HG02870 (cell line): ENCODE measurements around the gene MGAT5.
A peak's percentile ranks its signal among the peaks of the same experiment; 100 is the strongest.

ENCODE experiments used
- ATAC-seq: cut with Tn5 transposase; IDR thresholded peaks from one replicate; pipeline ENCODE4 v1.9.1; 2021; ENCODE audit warnings: mild to moderate bottlenecking, moderate library complexity; ENCODE audit not compliant: unreplicated experiment

Gene MGAT5

GRCh38 chr2:134413430-134413829 is 159.6 kb downstream of the MGAT5 start:
- no peak for ATAC-seq

GRCh38 chr2:134413912-134414311 is 160.0 kb downstream of the MGAT5 start:
- ATAC-seq: no peak

- no peak for ATAC-seq
Observed at GRCh38 chr2:134416018-134416417, 162.1 kb downstream of the MGAT5 start.

GRCh38 chr2:134416637-134417036 is 162.8 kb downstream of the MGAT5 start:
- no peak for ATAC-seq

GRCh38 chr2:134417968-134418582 is 164.2 kb downstream of the MGAT5 start:
- ATAC-seq: no peak

GRCh38 chr2:134420259-134420658 is 166.4 kb downstream of the MGAT5 start:
- ATAC-seq: no peak

GRCh38 chr2:134420920-134421319 is 167.0 kb downstream of the MGAT5 start:
- ATAC-seq: no peak

- no peak for ATAC-seq
Observed at GRCh38 chr2:134421556-134422328, 167.9 kb downstream of the MGAT5 start.

- no peak for ATAC-seq
Observed at GRCh38 chr2:134425724-134426496, 172.0 kb downstream of the MGAT5 start.

- peak; percentile 48 for ATAC-seq
Observed at GRCh38 chr2:134426721-134427120, 172.8 kb downstream of the MGAT5 start.

GRCh38 chr2:134429886-134430285 is 176.0 kb downstream of the MGAT5 start:
- no peak for ATAC-seq

- ATAC-seq: no peak
Observed at GRCh38 chr2:134431838-134432434, 178.1 kb downstream of the MGAT5 start.

GRCh38 chr2:134432435-134432883 is 178.6 kb downstream of the MGAT5 start:
- ATAC-seq: no peak

- no peak for ATAC-seq
Observed at GRCh38 chr2:134433469-134433868, 179.6 kb downstream of the MGAT5 start.

GRCh38 chr2:134433979-134434378 is 180.1 kb downstream of the MGAT5 start:
- no peak for ATAC-seq

- no peak for ATAC-seq
Observed at GRCh38 chr2:134435505-134435904, 181.6 kb downstream of the MGAT5 start.

GRCh38 chr2:134435936-134436335 is 182.1 kb downstream of the MGAT5 start:
- ATAC-seq: no peak

GRCh38 chr2:134436706-134437105 is 182.8 kb downstream of the MGAT5 start:
- ATAC-seq: no peak

- ATAC-seq: no peak
Observed at GRCh38 chr2:134438371-134438770, 184.5 kb downstream of the MGAT5 start.

- ATAC-seq: no peak
Observed at GRCh38 chr2:134440336-134440909, 186.6 kb downstream of the MGAT5 start.
